A673 (cell line): Measurements from ENCODE around the gene KIF4A.
"Not testable (repeated sequence)": the region's sequence is repeated elsewhere in the genome, so short reads cannot be mapped to it uniquely, and the experiment has no call there.

Source experiments
- EZH2 ChIP-seq: fragments of 200-600 bp; sonication (generic); IDR thresholded peaks from 2 replicates; pipeline ENCODE4 v1.6.1; 2017; ENCODE audit warnings: borderline replicate concordance, low read depth, mild to moderate bottlenecking, mixed read lengths, antibody characterized with exemption, low read length; ENCODE audit not compliant: poor library complexity, severe bottlenecking
- TF ChIP-seq, protein P1 (sequence below): fragments of 300-800, 200-600 bp; sonication (generic); conservative IDR thresholded peaks from 2 replicates; pipeline ENCODE4 v1.5.1; 2017; ENCODE audit warnings: low read depth, mild to moderate bottlenecking, antibody characterized with exemption, low read length, moderate library complexity, mixed read lengths

DNA sequence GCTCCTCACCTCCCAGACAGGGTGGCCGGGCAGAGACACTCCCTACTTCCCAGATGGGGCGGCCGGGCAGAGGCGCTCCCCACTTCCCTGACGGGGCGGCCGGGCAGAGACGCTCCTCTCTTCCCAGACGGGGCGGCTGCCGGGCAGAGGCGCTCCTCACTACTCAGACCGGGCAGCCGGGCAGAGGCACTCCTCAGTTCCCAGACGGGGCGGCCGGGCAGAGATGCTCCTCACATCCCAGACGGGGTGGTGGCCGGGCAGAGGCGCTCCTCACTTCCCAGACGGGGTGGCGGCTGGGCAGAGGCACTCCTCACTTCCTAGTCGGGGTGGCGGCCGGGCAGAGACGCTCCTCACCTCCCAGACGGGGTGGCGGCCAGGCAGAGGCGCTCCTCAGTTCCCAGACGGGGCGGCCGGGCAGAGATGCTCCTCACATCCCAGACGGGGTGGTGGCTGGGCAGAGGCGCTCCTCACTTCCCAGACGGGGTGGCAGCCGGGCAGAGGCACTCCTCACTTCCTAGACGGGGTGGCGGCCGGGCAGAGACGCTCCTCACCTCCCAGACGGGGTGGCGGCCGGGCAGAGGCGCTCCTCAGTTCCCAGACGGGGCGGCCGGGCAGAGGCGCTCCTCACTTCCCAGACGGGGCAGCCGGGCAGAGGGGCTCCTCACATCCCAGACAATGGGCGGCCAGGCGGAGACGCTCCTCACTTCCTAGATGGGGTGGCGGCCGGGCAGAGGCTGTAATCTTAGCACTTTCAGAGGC is 59.6 kb downstream of the KIF4A start:
- TF ChIP-seq, protein P1, sequence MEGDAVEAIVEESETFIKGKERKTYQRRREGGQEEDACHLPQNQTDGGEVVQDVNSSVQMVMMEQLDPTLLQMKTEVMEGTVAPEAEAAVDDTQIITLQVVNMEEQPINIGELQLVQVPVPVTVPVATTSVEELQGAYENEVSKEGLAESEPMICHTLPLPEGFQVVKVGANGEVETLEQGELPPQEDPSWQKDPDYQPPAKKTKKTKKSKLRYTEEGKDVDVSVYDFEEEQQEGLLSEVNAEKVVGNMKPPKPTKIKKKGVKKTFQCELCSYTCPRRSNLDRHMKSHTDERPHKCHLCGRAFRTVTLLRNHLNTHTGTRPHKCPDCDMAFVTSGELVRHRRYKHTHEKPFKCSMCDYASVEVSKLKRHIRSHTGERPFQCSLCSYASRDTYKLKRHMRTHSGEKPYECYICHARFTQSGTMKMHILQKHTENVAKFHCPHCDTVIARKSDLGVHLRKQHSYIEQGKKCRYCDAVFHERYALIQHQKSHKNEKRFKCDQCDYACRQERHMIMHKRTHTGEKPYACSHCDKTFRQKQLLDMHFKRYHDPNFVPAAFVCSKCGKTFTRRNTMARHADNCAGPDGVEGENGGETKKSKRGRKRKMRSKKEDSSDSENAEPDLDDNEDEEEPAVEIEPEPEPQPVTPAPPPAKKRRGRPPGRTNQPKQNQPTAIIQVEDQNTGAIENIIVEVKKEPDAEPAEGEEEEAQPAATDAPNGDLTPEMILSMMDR = not testable (repeated sequence)
- not testable (repeated sequence) for TF ChIP-seq EZH2
